Stimulated activated naive B cell treated with anti-CD40 and anti-IgM and Interleukin-4, amounts not matched to agents 10 μg/mL and 1 μg/mL and 100 μg/mL, for 72 hours (primary cell): ENCODE data around the gene TSSC4.

Source experiments
- ATAC-seq, 2 donors: fragments of 150-1000 bp; cut with Tn5 transposase; replicated peaks; 2 replicates each; pipeline ENCODE4 v1.10.0; 2021; ENCODE audit warnings: moderate library complexity in 1 of 2
- DNase-seq: peaks from one replicate; pipeline ENCODE4 v3.0.0; 2021
- H3K27ac Mint-ChIP-seq: one replicate; pipeline ENCODE4 v1.8.0; 2022; ENCODE audit warnings: mild to moderate bottlenecking, mixed read lengths
- H3K27me3 Mint-ChIP-seq, 2 donors: one replicate each; pipeline ENCODE4 v1.8.0; 2022; ENCODE audit warnings: mixed read lengths in 2 of 2
- H3K36me3 Mint-ChIP-seq, 2 donors: one replicate each; pipeline ENCODE4 v1.8.0; 2022; ENCODE audit warnings: mixed read lengths in 2 of 2, mild to moderate bottlenecking in 1 of 2
- H3K4me1 Mint-ChIP-seq, 2 donors: one replicate each; pipeline ENCODE4 v1.8.0; 2022; ENCODE audit warnings: mixed read lengths in 2 of 2, mild to moderate bottlenecking in 1 of 2
- H3K4me3 Mint-ChIP-seq, 2 donors: one replicate each; pipeline ENCODE4 v1.8.0; 2022; ENCODE audit warnings: mild to moderate bottlenecking in 2 of 2, mixed read lengths in 2 of 2, moderate library complexity in 1 of 2
- H3K9me3 Mint-ChIP-seq, 2 donors: one replicate each; pipeline ENCODE4 v1.8.0; 2022; ENCODE audit warnings: mixed read lengths in 2 of 2, mild to moderate bottlenecking in 1 of 2

Gene TSSC4

GRCh38 chr11:2387266-2387987 lies 13.1 kb upstream of the TSSC4 start:
- Mint-ChIP-seq H3K9me3 (no peaks in the 10 kb centered on the region), H3K4me1 (peaks cover 81 to 97% of the 10 kb centered on the region in 2 donors), H3K4me3 (peak overlapping the region; percentile 19 to 21), H3K27ac (peak overlapping the region; percentile 67), H3K27me3 (no peaks in the 10 kb centered on the region), H3K36me3 (peaks cover 7 to 18% of the 10 kb centered on the region in 2 donors)
- ATAC-seq: peak in 1 of 2 donors; percentile 5
- DNase-seq: no peak

- ATAC-seq: no peak
- H3K27ac Mint-ChIP-seq: peak overlapping the region; percentile 78
- H3K4me3 Mint-ChIP-seq: peak overlapping the region in 1 of 2 donors; percentile 53
Observed at GRCh38 chr11:2388431-2389376, 11.8 kb upstream of the TSSC4 start.

GRCh38 chr11:2389377-2390026 lies 11.0 kb upstream of the TSSC4 start:
- Mint-ChIP-seq H3K27me3 (no peaks in the 10 kb centered on the region), H3K27ac (peak overlapping the region; percentile 78), H3K4me3 (peak overlapping the region; percentile 53 to 56), H3K9me3 (no peaks in the 10 kb centered on the region), H3K36me3 (peaks cover 6 to 21% of the 10 kb centered on the region in 2 donors), H3K4me1 (peaks cover 76 to 97% of the 10 kb centered on the region in 2 donors)
- ATAC-seq (no peak), DNase-seq (no peak)

More at GRCh38 chr11:2388431-2389376, 11.8 kb upstream of the TSSC4 start:
- no peaks in the 10 kb centered on the region for H3K27me3 Mint-ChIP-seq
- H3K9me3 Mint-ChIP-seq: no peaks in the 10 kb centered on the region
- peaks cover 75 to 97% of the 10 kb centered on the region in 2 donors for H3K4me1 Mint-ChIP-seq
- H3K36me3 Mint-ChIP-seq: peaks cover 7 to 18% of the 10 kb centered on the region in 2 donors
- DNase-seq: no peak

DNA sequence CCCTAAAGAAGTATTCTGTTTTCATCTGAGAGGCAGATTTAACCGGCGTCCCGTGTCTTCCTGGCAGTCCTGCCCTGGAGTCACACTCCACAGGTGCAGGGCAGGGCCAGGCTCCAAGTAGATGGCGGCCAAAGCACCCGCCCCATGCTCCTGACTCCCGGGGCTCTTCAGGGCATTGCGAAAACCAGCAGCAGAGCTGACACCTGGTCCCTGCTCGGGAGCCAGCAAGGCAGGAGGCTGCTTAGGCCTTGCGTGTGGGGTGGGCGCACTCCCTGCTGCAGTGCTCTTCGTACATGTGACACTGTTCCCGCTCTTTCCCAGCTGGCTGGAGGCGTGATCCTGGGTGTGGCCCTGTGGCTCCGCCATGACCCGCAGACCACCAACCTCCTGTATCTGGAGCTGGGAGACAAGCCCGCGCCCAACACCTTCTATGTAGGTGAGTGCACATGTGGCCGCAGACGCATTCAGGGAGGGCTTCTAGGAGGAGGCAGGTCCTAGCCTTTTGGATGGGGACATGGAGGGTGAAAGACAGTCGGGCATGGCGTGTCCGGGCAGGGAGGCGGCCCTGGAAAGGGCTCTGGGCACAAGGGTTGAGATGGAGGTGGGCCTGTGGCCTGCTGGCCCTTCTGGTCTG lies 10.3 kb upstream of the TSSC4 start:
- Mint-ChIP-seq H3K27ac (peak overlapping the region; percentile 78), H3K27me3 (no peaks in the 10 kb centered on the region), H3K9me3 (no peaks in the 10 kb centered on the region), H3K4me3 (peak overlapping the region; percentile 5 to 29), H3K36me3 (peaks cover 5 to 23% of the 10 kb centered on the region in 2 donors), H3K4me1 (peaks cover 75 to 96% of the 10 kb centered on the region in 2 donors)
- ATAC-seq (no peak), DNase-seq (no peak)

DNA sequence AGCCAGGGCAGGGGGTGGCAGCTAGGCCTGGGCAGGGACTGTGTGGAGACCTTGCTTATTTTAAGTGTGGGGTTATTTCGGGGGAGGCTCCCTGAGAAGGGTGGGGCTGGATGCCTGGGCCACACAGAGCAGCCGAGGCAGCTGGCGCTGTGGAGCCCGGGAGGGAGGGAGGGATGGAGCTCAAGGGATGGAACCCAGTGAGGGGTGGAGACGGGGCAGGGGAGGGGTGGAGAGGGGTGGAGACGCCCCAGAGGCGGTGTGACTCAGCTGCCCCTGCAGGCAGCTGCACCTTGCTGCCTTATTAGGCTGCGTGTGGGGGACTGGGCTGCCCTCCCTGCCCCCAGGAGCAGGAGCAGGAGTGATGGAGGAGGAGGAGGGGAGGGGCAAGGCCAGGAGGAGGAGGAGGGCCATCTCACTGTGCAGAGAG lies 9.8 kb upstream of the TSSC4 start:
- H3K4me1 Mint-ChIP-seq: peaks cover 70 to 91% of the 10 kb centered on the region in 2 donors
- H3K36me3 Mint-ChIP-seq: peaks cover 2 to 19% of the 10 kb centered on the region in 2 donors
- H3K4me3 Mint-ChIP-seq: no peak overlapping the region
- DNase-seq (no peak), ATAC-seq (peak; percentile 33 to 47)
- no peaks in the 10 kb centered on the region for H3K9me3 Mint-ChIP-seq
- peak overlapping the region; percentile 71 for H3K27ac Mint-ChIP-seq
- H3K27me3 Mint-ChIP-seq: no peaks in the 10 kb centered on the region

DNA sequence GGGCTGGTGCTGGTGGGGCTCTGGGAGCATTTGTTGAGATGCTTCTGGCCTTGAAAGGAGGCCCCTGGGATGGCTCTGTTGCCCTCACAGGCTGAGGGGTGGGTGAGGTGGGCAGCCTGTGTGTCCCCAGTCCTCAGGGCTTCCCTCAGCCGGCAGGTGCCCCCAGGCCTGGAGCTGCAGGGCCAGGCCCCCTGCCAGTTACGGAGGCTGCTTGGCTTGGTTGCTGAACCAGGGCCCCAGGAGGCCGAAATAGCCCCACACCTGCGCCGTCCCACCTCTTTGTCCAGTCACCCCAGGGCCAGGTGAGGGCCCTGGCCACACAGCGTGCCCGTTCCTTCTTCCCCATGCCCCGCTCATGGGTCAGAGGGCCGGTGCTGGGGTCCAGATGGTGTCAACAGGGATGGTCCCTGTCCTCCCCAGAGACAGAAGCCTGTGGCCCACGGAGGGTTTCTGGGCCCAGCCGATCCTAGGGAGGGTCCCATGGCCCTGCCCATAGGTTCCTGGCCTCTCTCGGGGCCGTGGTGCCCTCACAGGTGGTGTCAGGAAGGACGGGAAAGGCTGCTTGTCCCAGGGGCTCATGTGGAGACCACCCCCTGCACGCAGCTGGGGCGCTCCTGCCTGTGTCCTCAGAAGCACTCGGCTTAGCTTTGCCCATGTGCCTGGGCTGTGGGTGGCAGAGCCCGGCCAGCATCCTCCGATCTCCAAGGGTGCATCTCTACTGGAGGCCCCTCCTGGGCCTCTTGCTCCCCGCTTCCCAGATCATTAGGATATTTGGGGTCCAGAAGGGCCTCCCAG lies 9.2 kb upstream of the TSSC4 start:
- Mint-ChIP-seq H3K4me1 (peaks cover 63 to 84% of the 10 kb centered on the region in 2 donors), H3K4me3 (peak overlapping the region in 1 of 2 donors; percentile 14), H3K27me3 (no peaks in the 10 kb centered on the region), H3K36me3 (peaks cover 2 to 15% of the 10 kb centered on the region in 2 donors), H3K9me3 (no peaks in the 10 kb centered on the region), H3K27ac (peak overlapping the region; percentile 25)
- ATAC-seq (no peak), DNase-seq (no peak)

DNA sequence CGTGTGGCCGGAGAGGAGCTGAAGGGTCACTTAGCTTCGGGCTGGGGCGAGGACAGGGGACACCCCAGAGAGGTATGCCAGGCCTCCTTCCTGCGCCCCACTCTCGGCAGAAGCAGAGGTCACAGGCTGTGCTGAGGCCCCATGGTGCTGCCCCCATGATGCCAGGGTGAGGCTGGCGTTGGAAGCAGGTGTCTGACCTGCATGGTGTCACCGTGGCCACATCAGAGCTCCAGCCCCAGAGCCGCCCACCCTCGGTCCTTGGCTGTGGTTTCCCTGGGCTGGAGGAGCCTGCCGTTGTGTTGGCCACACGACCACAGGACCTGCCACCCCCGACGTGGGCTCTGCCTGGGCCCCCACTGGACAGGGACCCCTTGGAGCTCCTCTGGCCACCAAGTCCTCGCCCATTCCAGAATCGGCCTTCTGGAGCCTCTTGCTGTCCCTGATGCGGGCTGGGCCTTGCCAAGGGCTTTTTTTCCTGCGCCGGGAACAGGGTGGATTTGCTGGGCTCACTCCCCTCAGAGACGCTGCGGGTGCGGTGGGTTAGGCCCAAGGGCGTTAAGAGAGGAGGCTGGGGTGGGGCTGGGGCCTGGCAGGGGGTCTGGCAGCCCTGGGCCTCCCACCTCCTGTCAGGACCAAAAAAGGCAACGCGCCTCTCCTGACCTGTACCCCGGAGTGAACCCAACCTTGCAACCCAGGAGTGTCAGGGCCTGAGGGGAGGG lies 8.2 kb upstream of the TSSC4 start:
- Mint-ChIP-seq H3K4me3 (no peak overlapping the region), H3K4me1 (peaks cover 55 to 79% of the 10 kb centered on the region in 2 donors), H3K9me3 (no peaks in the 10 kb centered on the region), H3K27me3 (no peaks in the 10 kb centered on the region), H3K27ac (peak overlapping the region; percentile 67), H3K36me3 (peaks cover 7 to 23% of the 10 kb centered on the region in 2 donors)
- DNase-seq: no peak
- no peak for ATAC-seq

- Mint-ChIP-seq H3K27ac (peak overlapping the region; percentile 89), H3K4me1 (peaks cover 54 to 76% of the 10 kb centered on the region in 2 donors), H3K4me3 (peak overlapping the region; percentile 17 to 44), H3K27me3 (no peaks in the 10 kb centered on the region), H3K36me3 (peaks cover 7 to 27% of the 10 kb centered on the region in 2 donors), H3K9me3 (no peaks in the 10 kb centered on the region)
- ATAC-seq (peak; percentile 64 to 71), DNase-seq (no peak)
Observed at GRCh38 chr11:2393111-2393868, 7.3 kb upstream of the TSSC4 start.

DNA sequence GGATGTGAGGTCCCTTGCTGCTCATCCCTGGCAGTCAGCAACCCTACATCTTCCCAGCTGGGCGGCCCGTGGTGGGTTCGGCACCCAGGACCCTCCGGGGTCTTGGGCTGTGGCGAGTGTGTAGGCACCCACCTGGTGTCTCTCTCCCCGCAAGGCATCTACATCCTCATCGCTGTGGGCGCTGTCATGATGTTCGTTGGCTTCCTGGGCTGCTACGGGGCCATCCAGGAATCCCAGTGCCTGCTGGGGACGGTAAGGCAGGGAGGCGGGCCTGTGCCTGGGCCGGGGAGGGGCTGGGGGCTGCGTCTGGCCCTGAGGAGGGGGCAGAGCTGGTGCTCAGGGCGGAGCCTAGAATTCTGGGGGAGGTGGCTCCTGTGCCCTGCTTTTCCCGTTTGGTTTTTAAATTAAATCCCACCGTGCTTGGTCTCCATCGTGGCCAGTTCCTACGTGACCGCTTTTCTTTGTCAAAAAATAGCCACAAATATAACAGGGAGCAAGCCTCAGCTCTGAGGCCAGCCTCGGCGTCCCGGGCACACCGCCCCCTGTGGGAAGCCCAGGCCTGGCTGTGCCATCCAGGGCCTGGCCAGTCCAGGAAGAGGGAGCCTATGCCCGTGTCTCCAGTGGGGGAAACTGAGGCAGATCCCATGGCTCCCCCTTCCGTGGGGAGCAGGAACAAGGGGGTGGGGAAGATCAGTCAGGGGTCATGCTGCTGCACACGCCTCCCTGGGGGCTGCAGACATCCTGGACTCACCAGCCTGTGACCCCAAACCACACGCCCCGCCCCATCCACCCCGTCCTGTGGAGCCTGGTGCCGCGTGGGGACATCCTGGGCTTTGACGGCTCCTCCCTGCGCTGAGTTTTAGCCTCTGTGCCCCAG lies 6.4 kb upstream of the TSSC4 start:
- no peaks in the 10 kb centered on the region for H3K9me3 Mint-ChIP-seq
- H3K4me1 Mint-ChIP-seq: peaks cover 50 to 76% of the 10 kb centered on the region in 2 donors
- peak overlapping the region; percentile 89 for H3K27ac Mint-ChIP-seq
- no peaks in the 10 kb centered on the region for H3K27me3 Mint-ChIP-seq
- peaks cover 7 to 27% of the 10 kb centered on the region in 2 donors for H3K36me3 Mint-ChIP-seq
- ATAC-seq (peak; percentile 55 to 56), DNase-seq (no peak)
- peak overlapping the region; percentile 41 to 44 for H3K4me3 Mint-ChIP-seq

- peaks cover 7 to 27% of the 10 kb centered on the region in 2 donors for H3K36me3 Mint-ChIP-seq
- no peak for ATAC-seq
- no peak for DNase-seq
- peak overlapping the region; percentile 89 for H3K27ac Mint-ChIP-seq
- H3K9me3 Mint-ChIP-seq: no peaks in the 10 kb centered on the region
- H3K4me1 Mint-ChIP-seq: peaks cover 45 to 76% of the 10 kb centered on the region in 2 donors
- H3K27me3 Mint-ChIP-seq: no peaks in the 10 kb centered on the region
- H3K4me3 Mint-ChIP-seq: peak overlapping the region; percentile 39 to 41
Observed at GRCh38 chr11:2394818-2395105, 5.8 kb upstream of the TSSC4 start.

DNA sequence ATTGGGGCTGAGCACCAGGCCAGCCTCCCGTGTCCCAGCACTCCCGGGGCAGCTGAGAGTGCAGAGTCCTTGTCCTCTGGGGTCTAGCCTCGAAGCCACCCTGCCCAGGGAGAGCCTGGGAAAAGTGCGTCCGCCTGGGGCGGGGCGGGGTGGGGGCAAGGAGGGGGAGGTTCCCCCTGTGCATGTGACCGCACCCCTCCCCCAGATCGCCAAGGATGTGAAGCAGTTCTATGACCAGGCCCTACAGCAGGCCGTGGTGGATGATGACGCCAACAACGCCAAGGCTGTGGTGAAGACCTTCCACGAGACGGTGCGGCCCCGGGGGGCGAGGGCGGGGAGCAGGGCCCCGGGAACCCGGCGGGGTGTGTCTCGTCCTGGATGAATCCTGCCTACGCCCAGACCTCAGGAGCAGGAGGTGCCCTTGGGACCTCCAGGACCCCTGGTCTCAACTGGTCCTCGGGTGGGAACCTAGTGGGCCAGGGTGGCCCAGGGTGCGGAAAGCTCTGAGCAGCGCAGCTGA lies 5.3 kb upstream of the TSSC4 start:
- Mint-ChIP-seq H3K27ac (peak overlapping the region; percentile 89), H3K36me3 (peaks cover 7 to 26% of the 10 kb centered on the region in 2 donors), H3K27me3 (no peaks in the 10 kb centered on the region), H3K9me3 (no peaks in the 10 kb centered on the region), H3K4me3 (no peak overlapping the region), H3K4me1 (peaks cover 40 to 76% of the 10 kb centered on the region in 2 donors)
- no peak for ATAC-seq
- DNase-seq: no peak
